ENCODE measurements around the gene ANKS1B.

DNA sequence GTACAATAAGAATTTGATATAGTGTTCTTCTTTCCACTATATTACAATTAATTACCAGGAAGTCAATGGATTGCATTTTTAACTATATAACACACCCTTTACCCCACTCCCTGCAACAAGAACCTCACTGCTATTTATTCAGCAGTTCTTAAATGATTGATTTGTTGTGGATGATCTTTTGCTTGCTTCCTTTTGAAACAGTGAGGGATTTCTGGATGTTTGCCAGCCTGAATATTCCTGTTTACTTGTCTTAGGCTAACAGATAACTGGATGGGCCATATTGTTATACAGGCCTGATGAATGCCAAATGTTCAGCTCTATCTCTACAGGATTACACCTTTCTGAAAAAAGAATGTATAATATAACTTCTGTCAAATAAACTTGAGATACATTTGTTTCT lies 842.1 kb downstream of the ANKS1B start:
- TF ChIP-seq CTCF (IDR thresholded peaks at IDR 0.05 in 2 of 3, conservative IDR thresholded peaks at IDR 0.05 in 1 of 3; ENCODE audit: control insufficient read depth in 2 of 3, extremely low read depth in 1 of 3, insufficient read depth in 1 of 3, low read depth in 3 of 3, low read length in 3 of 3) (no peak), TCF12 (IDR thresholded peaks at IDR 0.05; ENCODE audit: low read depth, low read length) (no peak), TARDBP (IDR thresholded peaks at IDR 0.05; ENCODE audit: borderline replicate concordance) (no peak), WRNIP1 (IDR thresholded peaks at IDR 0.05; ENCODE audit: borderline replicate concordance, low read depth, low read length) (no peak), POLR2A (IDR thresholded peaks at IDR 0.05; ENCODE audit: low read depth, low read length) (no peak), IRF5 (IDR thresholded peaks at IDR 0.05; ENCODE audit: borderline replicate concordance) (no peak), SMARCA5 (IDR thresholded peaks at IDR 0.05) (no peak), CHD2 (IDR thresholded peaks at IDR 0.05; ENCODE audit: borderline replicate concordance, low read depth, low read length) (no peak), HDAC6 (IDR thresholded peaks at IDR 0.05; ENCODE audit: unreplicated experiment) (no peak), MTA2 (IDR thresholded peaks at IDR 0.05; ENCODE audit: low read depth) (no peak)
